Renal cortex interstitium (tissue), 11 donors: Measurements from ENCODE around the gene COPG1. TPM values are rescaled to one million over a fixed set of nuclear protein-coding genes. Genes with fewer than 3 reads are reported as not detected.
A peak's percentile ranks its signal among the peaks of the same experiment; 100 is the strongest.

Source experiments
- DNase-seq, 11 donors: peaks; one replicate each; pipeline ENCODE4 v3.0.0-alpha.2; 2013; ENCODE audit warnings: low read depth in 9 of 11, low spot score in 4 of 11; ENCODE audit errors: extremely low read depth in 1 of 11
- polyA plus RNA-seq, 3 donors: library from polyadenylated mRNA; unstranded; fragments of 120-200 nt; gene quantifications; one replicate each; pipeline ENCODE4 v1.2.1, GENCODE V29; 2013; ENCODE audit not compliant: insufficient read length in 3 of 3

Gene COPG1
- polyA plus RNA-seq, 3 donors = 161 to 170 (median 167) TPM

- no peak for DNase-seq
Observed at GRCh38 chr3:129308636-129309035, 59.2 kb downstream of the COPG1 start.

- DNase-seq = no peak
Observed at GRCh38 chr3:129310111-129311011, 61.0 kb downstream of the COPG1 start.

- no peak for DNase-seq
Observed at GRCh38 chr3:129311054-129311902, 61.9 kb downstream of the COPG1 start.

GRCh38 chr3:129312021-129312639, 62.7 kb downstream of the COPG1 start:
- no peak for DNase-seq

GRCh38 chr3:129312671-129313414, 63.4 kb downstream of the COPG1 start:
- DNase-seq = no peak

GRCh38 chr3:129313415-129313664, 63.9 kb downstream of the COPG1 start:
- DNase-seq = no peak

GRCh38 chr3:129313665-129314385, 64.4 kb downstream of the COPG1 start:
- DNase-seq = no peak

- peak; percentile 62 to 91 (median 88) for DNase-seq
Observed at GRCh38 chr3:129314386-129315222, 65.2 kb downstream of the COPG1 start.

GRCh38 chr3:129315223-129315997, 66.0 kb downstream of the COPG1 start:
- no peak for DNase-seq

- DNase-seq = no peak
Observed at GRCh38 chr3:129315998-129316247, 66.5 kb downstream of the COPG1 start.

GRCh38 chr3:129316248-129317013, 67.0 kb downstream of the COPG1 start:
- DNase-seq = peak in 10 of 11 donors; percentile 41 to 89 (median 84)

GRCh38 chr3:129317014-129317771, 67.8 kb downstream of the COPG1 start:
- no peak for DNase-seq

- DNase-seq = no peak
Observed at GRCh38 chr3:129317848-129318247, 68.4 kb downstream of the COPG1 start.

GRCh38 chr3:129318921-129319320, 69.5 kb downstream of the COPG1 start:
- no peak for DNase-seq

- DNase-seq = no peak
Observed at GRCh38 chr3:129320261-129320660, 70.9 kb downstream of the COPG1 start.
